OCI-LY7 (cell line): ENCODE results near the gene CFAP100.

ENCODE experiments used
- EZH2phosphoT487 ChIP-seq: fragments of 200-600 bp; sonication (generic); IDR thresholded peaks from 2 replicates; pipeline ENCODE4 v1.6.1; 2018; ENCODE audit warnings: low read depth, borderline replicate concordance, mild to moderate bottlenecking, mixed run types, antibody characterized with exemption, low read length, moderate library complexity, mixed read lengths
- TF ChIP-seq, protein P1 (sequence below): fragments of 200-600 bp; sonication (generic); conservative IDR thresholded peaks from 2 replicates; pipeline ENCODE4 v1.5.1; 2014; ENCODE audit warnings: mild to moderate bottlenecking, antibody characterized with exemption, low read length, moderate library complexity, mixed read lengths

GRCh38 chr3:126450219-126450618, 55.5 kb downstream of the CFAP100 start:
- TF ChIP-seq EZH2phosphoT487: no peak
- TF ChIP-seq, protein P1, sequence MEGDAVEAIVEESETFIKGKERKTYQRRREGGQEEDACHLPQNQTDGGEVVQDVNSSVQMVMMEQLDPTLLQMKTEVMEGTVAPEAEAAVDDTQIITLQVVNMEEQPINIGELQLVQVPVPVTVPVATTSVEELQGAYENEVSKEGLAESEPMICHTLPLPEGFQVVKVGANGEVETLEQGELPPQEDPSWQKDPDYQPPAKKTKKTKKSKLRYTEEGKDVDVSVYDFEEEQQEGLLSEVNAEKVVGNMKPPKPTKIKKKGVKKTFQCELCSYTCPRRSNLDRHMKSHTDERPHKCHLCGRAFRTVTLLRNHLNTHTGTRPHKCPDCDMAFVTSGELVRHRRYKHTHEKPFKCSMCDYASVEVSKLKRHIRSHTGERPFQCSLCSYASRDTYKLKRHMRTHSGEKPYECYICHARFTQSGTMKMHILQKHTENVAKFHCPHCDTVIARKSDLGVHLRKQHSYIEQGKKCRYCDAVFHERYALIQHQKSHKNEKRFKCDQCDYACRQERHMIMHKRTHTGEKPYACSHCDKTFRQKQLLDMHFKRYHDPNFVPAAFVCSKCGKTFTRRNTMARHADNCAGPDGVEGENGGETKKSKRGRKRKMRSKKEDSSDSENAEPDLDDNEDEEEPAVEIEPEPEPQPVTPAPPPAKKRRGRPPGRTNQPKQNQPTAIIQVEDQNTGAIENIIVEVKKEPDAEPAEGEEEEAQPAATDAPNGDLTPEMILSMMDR: no peak
